Astrocyte of the cerebellum (primary cell): ENCODE measurements around the gene PNPLA1.

ENCODE experiments used
- DNase-seq: peaks from one replicate; pipeline ENCODE4 v3.0.0-alpha.2; 2011; ENCODE audit warnings: low read depth
- H3K4me3 ChIP-seq: 2 replicates; pipeline ENCODE4 v1.5.1; 2011; ENCODE audit warnings: mild to moderate bottlenecking, low read depth, low read length, moderate library complexity
- CTCF ChIP-seq: IDR thresholded peaks from 2 replicates; pipeline ENCODE4 v1.5.1; 2012; ENCODE audit warnings: low read length, low read depth, moderate library complexity, mild to moderate bottlenecking; ENCODE audit errors: missing control alignments
- in situ Hi-C: cut with HindIII; loops from 2 replicates; pipeline ENCODE4 v1.10.0; 2017; ENCODE audit warnings: low sequenced_read_pairs

PNPLA1 gene

GRCh38 chr6:36235862-36236261 lies 34.0 kb upstream of the PNPLA1 start:
- TF ChIP-seq CTCF, result no peak
- no peak overlapping the region for H3K4me3 ChIP-seq
- in situ Hi-C loops, result no loop called here
- DNase-seq, result no peak

GRCh38 chr6:36239774-36240173 lies 30.1 kb upstream of the PNPLA1 start:
- TF ChIP-seq CTCF, result no peak
- H3K4me3 ChIP-seq, result no peak overlapping the region
- no peak for DNase-seq
- in situ Hi-C loops, result no loop called here

- no peak for TF ChIP-seq CTCF
- H3K4me3 ChIP-seq, result no peak overlapping the region
- no peak for DNase-seq
- in situ Hi-C loops, result no loop called here
Measured at GRCh38 chr6:36241728-36242127, 28.1 kb upstream of the PNPLA1 start.

- no peak for TF ChIP-seq CTCF
- H3K4me3 ChIP-seq, result no peak overlapping the region
- in situ Hi-C loops, result no loop called here
- DNase-seq, result no peak
Measured at GRCh38 chr6:36242161-36242560, 27.7 kb upstream of the PNPLA1 start.

GRCh38 chr6:36242626-36243025 lies 27.2 kb upstream of the PNPLA1 start:
- no peak overlapping the region for H3K4me3 ChIP-seq
- no peak for DNase-seq
- TF ChIP-seq CTCF, result no peak
- in situ Hi-C loops, result no loop called here

GRCh38 chr6:36243562-36244212 lies 26.2 kb upstream of the PNPLA1 start:
- in situ Hi-C loops, result no loop called here
- no peak for DNase-seq
- TF ChIP-seq CTCF, result no peak
- H3K4me3 ChIP-seq, result no peak overlapping the region
